HepG2 (cell line): ENCODE data around the gene TOMM6. TPM values are rescaled to one million over a fixed set of nuclear protein-coding genes. Genes with fewer than 3 reads are reported as not detected.

ENCODE experiments used
- FOXA1 ChIP-seq, 2 experiments: fragments of 450-650 bp in 1 of 2; sonication (generic) in 1 of 2; formaldehyde crosslinking in 1 of 2; IDR thresholded peaks; 2 replicates each; pipeline versions ENCODE4 v1.4.0 to v1.6.1; 2016 to 2020; ENCODE audit warnings: missing genetic modification reagents in 1 of 2
- SALL1 ChIP-seq: sonication (generic); formaldehyde crosslinking; IDR thresholded peaks from 2 replicates; pipeline ENCODE4 v1.8.0; 2022; ENCODE audit warnings: mild to moderate bottlenecking, missing genetic modification reagents
- ZBTB20 ChIP-seq: sonication (generic); formaldehyde crosslinking; IDR thresholded peaks from 2 replicates; pipeline ENCODE4 v1.8.1; 2023; ENCODE audit warnings: missing genetic modification reagents, low read depth, mild to moderate bottlenecking, borderline replicate concordance
- ZNF614 ChIP-seq: IDR thresholded peaks from 2 replicates; pipeline ENCODE4 v1.6.1; 2018; ENCODE audit warnings: missing biosample characterization, missing genetic modification reagents, inconsistent platforms, borderline replicate concordance
- ZNF749 ChIP-seq: sonication (generic); formaldehyde crosslinking; IDR thresholded peaks from 2 replicates; pipeline ENCODE4 v1.8.0; 2022; ENCODE audit warnings: mild to moderate bottlenecking, missing genetic modification reagents, moderate library complexity, borderline replicate concordance
- ZSCAN9 ChIP-seq: IDR thresholded peaks from 2 replicates; pipeline ENCODE4 v1.6.1; 2016; ENCODE audit warnings: borderline replicate concordance
- polyA plus RNA-seq, 8 experiments: library from polyadenylated mRNA; depleted of rRNA in 3 of 8; stranded (reverse) in 7 of 8; unstranded in 1 of 8; fragments of >200 nt; fragmentation: Illumina TruSeq in 4 of 8; extraction: Trizol in 4 of 8; gene quantifications; 2 replicates each; pipeline versions ENCODE4 v1.2.1 to v1.2.3, GENCODE V29; 2011 to 2016; ENCODE audit warnings: low read depth in 4 of 8, missing spikeins in 1 of 8, mixed read lengths in 1 of 8; ENCODE audit not compliant: insufficient read depth in 1 of 8
- total RNA-seq, 5 experiments: library from RNA; depleted of rRNA; stranded (reverse); fragments of >200 nt; fragmentation: Illumina TruSeq; extraction: Trizol; gene quantifications; 2 replicates each; pipeline ENCODE4 v1.2.3, GENCODE V29; 2016; ENCODE audit warnings: low read depth in 1 of 5
- TF ChIP-seq, protein P1 (sequence below): sonication (generic); formaldehyde crosslinking; IDR thresholded peaks from 2 replicates; pipeline ENCODE4 v1.5.1; 2020; ENCODE audit warnings: mild to moderate bottlenecking, missing genetic modification reagents, borderline replicate concordance
- TF ChIP-seq, protein P2 (sequence below): sonication (generic); formaldehyde crosslinking; IDR thresholded peaks from 2 replicates; pipeline ENCODE4 v1.4.0; 2020; ENCODE audit warnings: mild to moderate bottlenecking, missing genetic modification reagents, borderline replicate concordance
- TF ChIP-seq, protein P3 (sequence below), 2 experiments: IDR thresholded peaks; 2 replicates each; pipeline ENCODE4 v1.6.1; 2011 to 2012; ENCODE audit warnings: low read length in 2 of 2, borderline replicate concordance in 1 of 2, low read depth in 1 of 2, mild to moderate bottlenecking in 1 of 2, moderate library complexity in 1 of 2
- TF ChIP-seq, protein P4 (sequence below): sonication (generic); formaldehyde crosslinking; IDR thresholded peaks from 2 replicates; pipeline ENCODE4 v1.8.0; 2022; ENCODE audit warnings: low read depth, missing genetic modification reagents

The TOMM6 gene
- total and polyA plus RNA-seq, 2 of the 13 experiments (the other 11 are each of a cell fraction or from before 2014, with no cell fraction given), result 320 to 321 TPM

DNA sequence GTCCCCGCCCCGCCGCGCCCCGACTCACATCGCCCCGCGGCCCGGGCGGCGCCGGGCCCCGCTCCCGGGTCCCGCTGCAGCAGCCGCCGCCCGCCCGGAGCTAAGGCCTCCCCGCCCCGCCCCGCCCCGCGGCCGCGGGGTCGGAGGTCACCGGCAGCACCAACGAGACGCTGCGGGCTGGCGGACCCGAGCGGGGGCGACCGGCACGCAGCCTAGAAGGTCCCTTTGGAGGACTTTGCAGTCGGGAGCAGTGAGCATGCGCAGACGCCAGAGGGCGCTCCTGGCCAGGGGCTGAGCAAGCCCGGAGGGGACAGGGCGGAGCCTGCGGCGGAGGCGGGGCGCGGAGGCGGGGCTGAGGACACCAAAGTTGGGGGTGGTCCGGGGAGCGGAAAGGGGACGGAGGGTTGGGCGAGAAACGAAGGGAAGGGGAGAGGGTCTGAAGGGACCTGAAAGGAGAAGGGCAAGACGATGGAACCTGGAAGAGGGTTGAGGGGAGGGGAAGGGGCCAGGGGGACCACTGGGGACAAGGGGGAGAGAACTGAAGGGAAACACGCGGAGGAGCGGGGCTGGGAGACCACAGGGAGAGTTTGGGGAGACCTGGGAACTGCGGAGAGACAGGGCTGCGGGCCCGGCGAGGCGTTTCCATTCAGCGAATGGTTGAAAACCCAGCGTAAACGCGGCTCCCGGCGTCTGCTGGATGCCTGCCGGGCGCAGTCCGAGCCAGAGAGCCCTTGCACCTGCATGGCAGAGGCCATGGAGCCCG is 7.5 kb upstream of the TOMM6 start, which contains the start of gene FRS3 (continued):
- TF ChIP-seq, protein P1, sequence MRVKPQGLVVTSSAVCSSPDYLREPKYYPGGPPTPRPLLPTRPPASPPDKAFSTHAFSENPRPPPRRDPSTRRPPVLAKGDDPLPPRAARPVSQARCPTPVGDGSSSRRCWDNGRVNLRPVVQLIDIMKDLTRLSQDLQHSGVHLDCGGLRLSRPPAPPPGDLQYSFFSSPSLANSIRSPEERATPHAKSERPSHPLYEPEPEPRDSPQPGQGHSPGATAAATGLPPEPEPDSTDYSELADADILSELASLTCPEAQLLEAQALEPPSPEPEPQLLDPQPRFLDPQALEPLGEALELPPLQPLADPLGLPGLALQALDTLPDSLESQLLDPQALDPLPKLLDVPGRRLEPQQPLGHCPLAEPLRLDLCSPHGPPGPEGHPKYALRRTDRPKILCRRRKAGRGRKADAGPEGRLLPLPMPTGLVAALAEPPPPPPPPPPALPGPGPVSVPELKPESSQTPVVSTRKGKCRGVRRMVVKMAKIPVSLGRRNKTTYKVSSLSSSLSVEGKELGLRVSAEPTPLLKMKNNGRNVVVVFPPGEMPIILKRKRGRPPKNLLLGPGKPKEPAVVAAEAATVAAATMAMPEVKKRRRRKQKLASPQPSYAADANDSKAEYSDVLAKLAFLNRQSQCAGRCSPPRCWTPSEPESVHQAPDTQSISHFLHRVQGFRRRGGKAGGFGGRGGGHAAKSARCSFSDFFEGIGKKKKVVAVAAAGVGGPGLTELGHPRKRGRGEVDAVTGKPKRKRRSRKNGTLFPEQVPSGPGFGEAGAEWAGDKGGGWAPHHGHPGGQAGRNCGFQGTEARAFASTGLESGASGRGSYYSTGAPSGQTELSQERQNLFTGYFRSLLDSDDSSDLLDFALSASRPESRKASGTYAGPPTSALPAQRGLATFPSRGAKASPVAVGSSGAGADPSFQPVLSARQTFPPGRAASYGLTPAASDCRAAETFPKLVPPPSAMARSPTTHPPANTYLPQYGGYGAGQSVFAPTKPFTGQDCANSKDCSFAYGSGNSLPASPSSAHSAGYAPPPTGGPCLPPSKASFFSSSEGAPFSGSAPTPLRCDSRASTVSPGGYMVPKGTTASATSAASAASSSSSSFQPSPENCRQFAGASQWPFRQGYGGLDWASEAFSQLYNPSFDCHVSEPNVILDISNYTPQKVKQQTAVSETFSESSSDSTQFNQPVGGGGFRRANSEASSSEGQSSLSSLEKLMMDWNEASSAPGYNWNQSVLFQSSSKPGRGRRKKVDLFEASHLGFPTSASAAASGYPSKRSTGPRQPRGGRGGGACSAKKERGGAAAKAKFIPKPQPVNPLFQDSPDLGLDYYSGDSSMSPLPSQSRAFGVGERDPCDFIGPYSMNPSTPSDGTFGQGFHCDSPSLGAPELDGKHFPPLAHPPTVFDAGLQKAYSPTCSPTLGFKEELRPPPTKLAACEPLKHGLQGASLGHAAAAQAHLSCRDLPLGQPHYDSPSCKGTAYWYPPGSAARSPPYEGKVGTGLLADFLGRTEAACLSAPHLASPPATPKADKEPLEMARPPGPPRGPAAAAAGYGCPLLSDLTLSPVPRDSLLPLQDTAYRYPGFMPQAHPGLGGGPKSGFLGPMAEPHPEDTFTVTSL, result no peak
- TF ChIP-seq ZSCAN9 (CRISPR knock-in tag), result peak; percentile 59; the same call in 1 of the 2 replicates
- TF ChIP-seq ZNF614, result peak; percentile 89; the same call in 1 of the 2 replicates
- TF ChIP-seq, protein P2, sequence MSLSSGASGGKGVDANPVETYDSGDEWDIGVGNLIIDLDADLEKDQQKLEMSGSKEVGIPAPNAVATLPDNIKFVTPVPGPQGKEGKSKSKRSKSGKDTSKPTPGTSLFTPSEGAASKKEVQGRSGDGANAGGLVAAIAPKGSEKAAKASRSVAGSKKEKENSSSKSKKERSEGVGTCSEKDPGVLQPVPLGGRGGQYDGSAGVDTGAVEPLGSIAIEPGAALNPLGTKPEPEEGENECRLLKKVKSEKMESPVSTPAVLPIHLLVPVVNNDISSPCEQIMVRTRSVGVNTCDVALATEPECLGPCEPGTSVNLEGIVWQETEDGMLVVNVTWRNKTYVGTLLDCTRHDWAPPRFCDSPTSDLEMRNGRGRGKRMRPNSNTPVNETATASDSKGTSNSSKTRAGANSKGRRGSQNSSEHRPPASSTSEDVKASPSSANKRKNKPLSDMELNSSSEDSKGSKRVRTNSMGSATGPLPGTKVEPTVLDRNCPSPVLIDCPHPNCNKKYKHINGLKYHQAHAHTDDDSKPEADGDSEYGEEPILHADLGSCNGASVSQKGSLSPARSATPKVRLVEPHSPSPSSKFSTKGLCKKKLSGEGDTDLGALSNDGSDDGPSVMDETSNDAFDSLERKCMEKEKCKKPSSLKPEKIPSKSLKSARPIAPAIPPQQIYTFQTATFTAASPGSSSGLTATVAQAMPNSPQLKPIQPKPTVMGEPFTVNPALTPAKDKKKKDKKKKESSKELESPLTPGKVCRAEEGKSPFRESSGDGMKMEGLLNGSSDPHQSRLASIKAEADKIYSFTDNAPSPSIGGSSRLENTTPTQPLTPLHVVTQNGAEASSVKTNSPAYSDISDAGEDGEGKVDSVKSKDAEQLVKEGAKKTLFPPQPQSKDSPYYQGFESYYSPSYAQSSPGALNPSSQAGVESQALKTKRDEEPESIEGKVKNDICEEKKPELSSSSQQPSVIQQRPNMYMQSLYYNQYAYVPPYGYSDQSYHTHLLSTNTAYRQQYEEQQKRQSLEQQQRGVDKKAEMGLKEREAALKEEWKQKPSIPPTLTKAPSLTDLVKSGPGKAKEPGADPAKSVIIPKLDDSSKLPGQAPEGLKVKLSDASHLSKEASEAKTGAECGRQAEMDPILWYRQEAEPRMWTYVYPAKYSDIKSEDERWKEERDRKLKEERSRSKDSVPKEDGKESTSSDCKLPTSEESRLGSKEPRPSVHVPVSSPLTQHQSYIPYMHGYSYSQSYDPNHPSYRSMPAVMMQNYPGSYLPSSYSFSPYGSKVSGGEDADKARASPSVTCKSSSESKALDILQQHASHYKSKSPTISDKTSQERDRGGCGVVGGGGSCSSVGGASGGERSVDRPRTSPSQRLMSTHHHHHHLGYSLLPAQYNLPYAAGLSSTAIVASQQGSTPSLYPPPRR (CRISPR knock-in tag), result peak; percentile 45; the same call in 1 of the 2 replicates
- peak; percentile 64; the same call in 1 of the 2 replicates for TF ChIP-seq ZNF749 (CRISPR knock-in tag)
- TF ChIP-seq, protein P3, sequence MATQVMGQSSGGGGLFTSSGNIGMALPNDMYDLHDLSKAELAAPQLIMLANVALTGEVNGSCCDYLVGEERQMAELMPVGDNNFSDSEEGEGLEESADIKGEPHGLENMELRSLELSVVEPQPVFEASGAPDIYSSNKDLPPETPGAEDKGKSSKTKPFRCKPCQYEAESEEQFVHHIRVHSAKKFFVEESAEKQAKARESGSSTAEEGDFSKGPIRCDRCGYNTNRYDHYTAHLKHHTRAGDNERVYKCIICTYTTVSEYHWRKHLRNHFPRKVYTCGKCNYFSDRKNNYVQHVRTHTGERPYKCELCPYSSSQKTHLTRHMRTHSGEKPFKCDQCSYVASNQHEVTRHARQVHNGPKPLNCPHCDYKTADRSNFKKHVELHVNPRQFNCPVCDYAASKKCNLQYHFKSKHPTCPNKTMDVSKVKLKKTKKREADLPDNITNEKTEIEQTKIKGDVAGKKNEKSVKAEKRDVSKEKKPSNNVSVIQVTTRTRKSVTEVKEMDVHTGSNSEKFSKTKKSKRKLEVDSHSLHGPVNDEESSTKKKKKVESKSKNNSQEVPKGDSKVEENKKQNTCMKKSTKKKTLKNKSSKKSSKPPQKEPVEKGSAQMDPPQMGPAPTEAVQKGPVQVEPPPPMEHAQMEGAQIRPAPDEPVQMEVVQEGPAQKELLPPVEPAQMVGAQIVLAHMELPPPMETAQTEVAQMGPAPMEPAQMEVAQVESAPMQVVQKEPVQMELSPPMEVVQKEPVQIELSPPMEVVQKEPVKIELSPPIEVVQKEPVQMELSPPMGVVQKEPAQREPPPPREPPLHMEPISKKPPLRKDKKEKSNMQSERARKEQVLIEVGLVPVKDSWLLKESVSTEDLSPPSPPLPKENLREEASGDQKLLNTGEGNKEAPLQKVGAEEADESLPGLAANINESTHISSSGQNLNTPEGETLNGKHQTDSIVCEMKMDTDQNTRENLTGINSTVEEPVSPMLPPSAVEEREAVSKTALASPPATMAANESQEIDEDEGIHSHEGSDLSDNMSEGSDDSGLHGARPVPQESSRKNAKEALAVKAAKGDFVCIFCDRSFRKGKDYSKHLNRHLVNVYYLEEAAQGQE (IDR thresholded peaks at IDR 0.05; ENCODE audit: borderline replicate concordance in 1 of 2, low read depth in 1 of 2, low read length in 2 of 2), result no peak
- TF ChIP-seq, protein P4, sequence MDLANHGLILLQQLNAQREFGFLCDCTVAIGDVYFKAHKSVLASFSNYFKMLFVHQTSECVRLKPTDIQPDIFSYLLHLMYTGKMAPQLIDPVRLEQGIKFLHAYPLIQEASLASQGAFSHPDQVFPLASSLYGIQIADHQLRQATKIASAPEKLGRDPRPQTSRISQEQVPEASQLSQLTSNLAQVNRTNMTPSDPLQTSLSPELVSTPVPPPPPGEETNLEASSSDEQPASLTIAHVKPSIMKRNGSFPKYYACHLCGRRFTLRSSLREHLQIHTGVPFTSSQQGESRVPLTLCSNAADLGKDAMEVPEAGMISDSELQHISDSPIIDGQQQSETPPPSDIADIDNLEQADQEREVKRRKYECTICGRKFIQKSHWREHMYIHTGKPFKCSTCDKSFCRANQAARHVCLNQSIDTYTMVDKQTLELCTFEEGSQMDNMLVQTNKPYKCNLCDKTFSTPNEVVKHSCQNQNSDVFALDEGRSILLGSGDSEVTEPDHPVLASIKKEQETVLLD (CRISPR knock-in tag), result peak; percentile 99
- TF ChIP-seq SALL1, result peak; percentile 89
- TF ChIP-seq FOXA1 (IDR thresholded peaks at IDR 0.05), result no peak
- 0 out of 2 replicates have a peak, but pooled peaks have one; percentile 49 for TF ChIP-seq FOXA1 (CRISPR knock-in tag; IDR thresholded peaks at IDR 0.05)
- peak; percentile 84 for TF ChIP-seq ZBTB20 (CRISPR knock-in tag)
